ENCODE results near the gene ZNF568.

The ZNF568 gene

DNA sequence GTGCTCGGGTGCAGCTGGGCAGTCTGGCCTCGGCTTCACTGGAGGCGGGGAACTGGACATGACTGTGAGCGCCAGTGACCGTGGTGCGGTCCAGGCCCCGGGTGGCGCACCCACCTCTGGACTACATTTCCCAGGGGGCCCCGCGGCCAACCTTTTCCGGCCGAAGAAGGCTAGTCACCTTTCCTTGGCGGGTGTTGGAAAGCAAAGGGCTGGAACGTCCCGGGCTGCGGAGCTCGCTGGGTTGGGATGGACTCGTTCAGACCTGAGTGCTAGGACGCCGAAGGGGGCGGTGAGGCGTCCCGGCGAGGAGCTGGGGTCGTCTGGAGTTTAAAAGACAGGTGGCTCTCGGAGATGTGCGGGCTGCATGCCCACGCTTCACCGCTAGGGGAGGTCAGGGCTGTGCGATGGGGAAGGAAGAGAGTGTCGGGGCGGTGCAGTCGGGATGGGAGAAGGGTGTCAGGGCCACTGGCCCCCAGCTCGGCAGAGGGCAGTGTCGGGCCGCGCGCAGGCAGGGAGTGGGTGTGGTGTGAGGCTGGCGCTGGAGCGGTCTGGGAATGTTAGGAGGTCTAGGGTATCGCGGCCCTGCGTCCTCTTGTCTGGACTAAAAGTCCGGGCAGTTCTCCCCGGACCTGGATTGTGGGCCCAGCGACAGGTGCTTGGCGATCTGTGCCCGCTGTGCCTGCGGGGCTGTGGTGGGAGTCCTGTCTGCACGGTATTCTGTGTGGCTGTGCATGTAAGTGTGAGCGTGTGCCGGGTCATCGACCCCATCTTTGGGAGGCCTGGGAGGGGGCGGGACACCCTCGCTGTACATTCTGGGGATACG is 57.1 kb downstream of the ZNF568 start:
- H3K4me3 ChIP-seq (IDR thresholded peaks at IDR 0.05; ENCODE audit: insufficient read depth, low read depth, low read length) = no peak overlapping the region
- no peaks in the 10 kb centered on the region for H3K36me3 ChIP-seq (ENCODE audit: insufficient read depth)
- no peaks in the 10 kb centered on the region for H3K4me1 ChIP-seq (ENCODE audit: low read depth, poor library complexity, severe bottlenecking)
- H2AFZ ChIP-seq (ENCODE audit: low read depth) = no peak overlapping the region
- TF ChIP-seq, protein P1, sequence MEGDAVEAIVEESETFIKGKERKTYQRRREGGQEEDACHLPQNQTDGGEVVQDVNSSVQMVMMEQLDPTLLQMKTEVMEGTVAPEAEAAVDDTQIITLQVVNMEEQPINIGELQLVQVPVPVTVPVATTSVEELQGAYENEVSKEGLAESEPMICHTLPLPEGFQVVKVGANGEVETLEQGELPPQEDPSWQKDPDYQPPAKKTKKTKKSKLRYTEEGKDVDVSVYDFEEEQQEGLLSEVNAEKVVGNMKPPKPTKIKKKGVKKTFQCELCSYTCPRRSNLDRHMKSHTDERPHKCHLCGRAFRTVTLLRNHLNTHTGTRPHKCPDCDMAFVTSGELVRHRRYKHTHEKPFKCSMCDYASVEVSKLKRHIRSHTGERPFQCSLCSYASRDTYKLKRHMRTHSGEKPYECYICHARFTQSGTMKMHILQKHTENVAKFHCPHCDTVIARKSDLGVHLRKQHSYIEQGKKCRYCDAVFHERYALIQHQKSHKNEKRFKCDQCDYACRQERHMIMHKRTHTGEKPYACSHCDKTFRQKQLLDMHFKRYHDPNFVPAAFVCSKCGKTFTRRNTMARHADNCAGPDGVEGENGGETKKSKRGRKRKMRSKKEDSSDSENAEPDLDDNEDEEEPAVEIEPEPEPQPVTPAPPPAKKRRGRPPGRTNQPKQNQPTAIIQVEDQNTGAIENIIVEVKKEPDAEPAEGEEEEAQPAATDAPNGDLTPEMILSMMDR (conservative IDR thresholded peaks at IDR 0.05; ENCODE audit: low read depth, low read length) = no peak
- no peak overlapping the region for H3K27ac ChIP-seq
- H3K9ac ChIP-seq = no peak overlapping the region
- H3K4me2 ChIP-seq = no peak overlapping the region
- H3K79me2 ChIP-seq (ENCODE audit: insufficient read depth, low read depth) = no peaks in the 10 kb centered on the region
- H3K27me3 ChIP-seq (ENCODE audit: insufficient read depth, low read depth) = no peaks in the 10 kb centered on the region
- no peaks in the 10 kb centered on the region for H4K20me1 ChIP-seq (ENCODE audit: insufficient read depth)

DNA sequence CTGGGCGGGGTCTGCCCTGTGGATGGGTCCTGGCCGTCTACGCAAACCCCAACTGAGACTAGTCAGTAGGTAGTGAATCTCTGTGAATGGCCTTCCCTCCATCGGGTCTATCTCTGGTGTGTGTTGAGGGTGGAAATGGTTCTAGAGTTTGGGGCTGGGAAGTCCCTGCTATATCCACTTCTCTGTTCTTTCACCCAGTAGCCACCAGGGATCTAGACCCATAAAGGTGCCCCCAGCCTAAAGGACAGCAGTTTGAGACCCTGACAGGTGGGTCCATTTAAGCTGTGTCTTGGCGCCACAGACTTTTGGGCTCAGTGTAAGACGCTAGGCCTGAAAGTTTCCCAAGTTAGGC is 57.7 kb downstream of the ZNF568 start:
- H3K9ac ChIP-seq = no peak overlapping the region
- no peak overlapping the region for H2AFZ ChIP-seq (ENCODE audit: low read depth)
- H3K4me2 ChIP-seq = no peak overlapping the region

DNA sequence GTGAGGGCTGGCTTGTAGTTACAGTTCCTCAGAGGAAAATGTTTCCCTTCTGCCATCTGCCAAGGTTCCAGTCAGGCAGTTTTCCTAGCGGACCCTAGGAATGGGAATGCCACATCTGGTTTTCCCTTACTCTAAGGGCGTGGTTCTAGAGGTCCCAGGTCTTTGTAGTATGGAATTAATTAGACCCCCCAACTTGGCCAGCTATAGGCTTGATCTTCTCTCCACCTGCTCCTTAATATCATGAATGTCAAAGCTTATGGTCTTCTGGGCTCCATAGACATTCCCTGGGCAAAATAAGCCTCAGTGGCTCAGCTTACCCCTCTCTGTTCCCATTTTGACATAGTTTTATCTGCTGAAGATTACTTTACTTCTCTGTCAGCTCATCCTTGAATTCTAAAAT is 70.0 kb downstream of the ZNF568 start:
- no peak overlapping the region for H3K27ac ChIP-seq
- H3K27me3 ChIP-seq (ENCODE audit: insufficient read depth, low read depth) = no peaks in the 10 kb centered on the region
- no peaks in the 10 kb centered on the region for H3K36me3 ChIP-seq (ENCODE audit: insufficient read depth)

More for the DNA sequence above, 57.7 kb downstream of the ZNF568 start:
- H3K27me3 ChIP-seq (ENCODE audit: insufficient read depth, low read depth) = no peaks in the 10 kb centered on the region
- no peak overlapping the region for H3K27ac ChIP-seq
- TF ChIP-seq, protein P1 (conservative IDR thresholded peaks at IDR 0.05; ENCODE audit: low read depth, low read length) = no peak
- no peaks in the 10 kb centered on the region for H3K79me2 ChIP-seq (ENCODE audit: insufficient read depth, low read depth)
- H3K36me3 ChIP-seq (ENCODE audit: insufficient read depth) = no peaks in the 10 kb centered on the region
- H3K4me3 ChIP-seq (IDR thresholded peaks at IDR 0.05; ENCODE audit: insufficient read depth, low read depth, low read length) = no peak overlapping the region
- no peaks in the 10 kb centered on the region for H3K4me1 ChIP-seq (ENCODE audit: low read depth, poor library complexity, severe bottlenecking)
- H4K20me1 ChIP-seq (ENCODE audit: insufficient read depth) = no peaks in the 10 kb centered on the region

DNA sequence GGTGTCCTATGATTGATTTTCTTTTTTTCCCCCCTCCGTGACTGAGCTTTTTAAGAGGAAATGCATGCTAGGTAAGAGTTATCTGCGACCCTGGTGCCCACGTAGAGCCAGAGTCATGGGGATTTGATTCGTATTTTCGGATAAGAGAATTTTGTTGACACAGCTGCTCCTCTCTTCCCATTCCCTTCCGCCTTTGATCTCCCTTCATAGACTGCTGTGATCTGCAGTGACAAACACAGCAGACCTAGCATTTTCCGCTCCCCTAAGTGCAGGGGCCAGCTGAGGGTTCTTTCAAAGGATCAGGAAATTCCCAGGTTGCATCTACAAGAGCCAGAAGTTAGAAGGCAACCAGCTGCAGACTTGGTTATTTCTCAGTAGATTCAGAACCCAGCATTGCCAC is 70.5 kb downstream of the ZNF568 start:
- Histone ChIP-seq H3K36me3 (ENCODE audit: insufficient read depth) (no peaks in the 10 kb centered on the region), H3K9ac (no peak overlapping the region), H3K27me3 (ENCODE audit: insufficient read depth, low read depth) (no peaks in the 10 kb centered on the region), H3K79me2 (ENCODE audit: insufficient read depth, low read depth) (no peaks in the 10 kb centered on the region), H3K4me1 (ENCODE audit: low read depth, poor library complexity, severe bottlenecking) (no peaks in the 10 kb centered on the region), H3K27ac (no peak overlapping the region), H3K4me2 (no peak overlapping the region), H2AFZ (ENCODE audit: low read depth) (no peak overlapping the region), H3K4me3 (IDR thresholded peaks at IDR 0.05; ENCODE audit: insufficient read depth, low read depth, low read length) (no peak overlapping the region), H4K20me1 (ENCODE audit: insufficient read depth) (no peaks in the 10 kb centered on the region)
- TF ChIP-seq, protein P1 (conservative IDR thresholded peaks at IDR 0.05; ENCODE audit: low read depth, low read length) = no peak

More for the DNA sequence above, 70.0 kb downstream of the ZNF568 start:
- Histone ChIP-seq H4K20me1 (ENCODE audit: insufficient read depth) (no peaks in the 10 kb centered on the region), H3K9ac (no peak overlapping the region), H2AFZ (ENCODE audit: low read depth) (no peak overlapping the region), H3K4me1 (ENCODE audit: low read depth, poor library complexity, severe bottlenecking) (no peaks in the 10 kb centered on the region), H3K4me3 (IDR thresholded peaks at IDR 0.05; ENCODE audit: insufficient read depth, low read depth, low read length) (no peak overlapping the region), H3K4me2 (no peak overlapping the region), H3K79me2 (ENCODE audit: insufficient read depth, low read depth) (no peaks in the 10 kb centered on the region)
- TF ChIP-seq, protein P1 (conservative IDR thresholded peaks at IDR 0.05; ENCODE audit: low read depth, low read length) = no peak

Data from KMS-11 (cell line).